Hematopoietic multipotent progenitor cell treated with erythropoietin and hydrocortisone succinate and interleukin-3 and kit ligand, for 17 days (in vitro differentiated cells): ENCODE results near the gene CREB3L2.
"Not testable (repeated sequence)": the region's sequence is repeated elsewhere in the genome, so short reads cannot be mapped to it uniquely, and the experiment has no call there.

Source experiments
- DNase-seq: peaks from one replicate; pipeline ENCODE4 v3.0.0-alpha.2; 2015; ENCODE audit warnings: low spot score

CREB3L2 gene

DNA sequence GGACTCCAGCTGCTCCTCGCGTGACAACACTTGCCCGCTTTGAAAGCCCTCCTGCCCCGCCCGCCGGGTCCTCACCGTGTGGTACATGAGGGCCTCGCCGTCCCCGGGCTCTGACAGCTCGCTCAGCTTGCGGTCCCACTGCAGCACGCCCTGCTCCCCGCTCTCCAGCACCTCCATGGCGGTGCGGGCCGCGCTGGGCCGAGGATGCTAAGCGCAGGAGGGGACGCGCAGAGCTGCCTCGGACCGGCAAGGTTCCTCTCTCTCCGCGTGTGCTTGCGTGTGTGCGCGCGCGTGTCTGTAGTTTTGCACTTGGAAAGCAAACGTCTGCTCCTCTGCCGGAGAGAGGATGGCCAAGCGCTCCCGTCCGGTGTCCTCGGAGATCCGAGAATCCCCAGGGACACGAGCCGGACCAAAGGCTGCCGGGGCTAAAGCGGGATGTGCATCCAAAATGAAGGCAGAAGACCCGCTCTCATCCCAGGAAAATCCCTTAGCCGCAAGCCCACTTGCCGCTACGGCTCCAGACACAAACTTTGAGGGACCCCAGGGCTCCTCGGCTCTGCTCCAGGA lies at the start of gene CREB3L2:
Gene CREB3L2, minus strand, starts transcription at position 558 of the 567 bp plus-strand sequence. Its CDS starts 381 bp downstream, at position 177.
- DNase-seq = no peak

- no peak for DNase-seq
Observed at GRCh38 chr7:138049505-138050116, 47.7 kb upstream of the CREB3L2 start.

- DNase-seq = no peak
Observed at GRCh38 chr7:138047907-138048306, 46.0 kb upstream of the CREB3L2 start.

DNA sequence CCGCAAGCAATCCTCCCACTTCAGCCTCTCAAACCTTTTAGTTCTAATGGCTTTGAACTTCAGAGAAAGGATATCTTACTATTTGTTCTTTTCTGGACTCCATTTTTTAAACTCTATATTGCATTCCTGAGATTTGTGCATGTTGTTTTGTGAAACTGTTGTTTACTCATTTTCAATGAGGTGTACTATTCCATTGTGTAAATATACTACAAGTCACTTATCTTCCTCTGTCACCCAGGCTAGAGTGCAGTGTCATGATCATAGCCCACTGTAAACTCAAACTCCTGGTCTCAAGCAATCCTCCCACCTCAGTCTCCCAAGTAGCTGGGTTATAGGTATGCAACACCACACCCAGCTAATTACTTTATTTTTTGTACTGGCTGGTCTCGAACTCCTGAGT lies 43.0 kb upstream of the CREB3L2 start:
- DNase-seq = no peak

- DNase-seq = not testable (repeated sequence)
Observed at GRCh38 chr7:138040063-138040462, 38.2 kb upstream of the CREB3L2 start.

GRCh38 chr7:138036135-138036534 lies 34.2 kb upstream of the CREB3L2 start:
- DNase-seq = no peak

GRCh38 chr7:138033241-138033640 lies 31.4 kb upstream of the CREB3L2 start:
- no peak for DNase-seq

- DNase-seq = no peak
Observed at GRCh38 chr7:138032770-138033169, 30.9 kb upstream of the CREB3L2 start.

GRCh38 chr7:138032186-138032585 lies 30.3 kb upstream of the CREB3L2 start:
- DNase-seq = no peak

GRCh38 chr7:138030679-138031351 lies 28.9 kb upstream of the CREB3L2 start:
- no peak for DNase-seq

GRCh38 chr7:138029941-138030340 lies 28.1 kb upstream of the CREB3L2 start:
- no peak for DNase-seq

DNA sequence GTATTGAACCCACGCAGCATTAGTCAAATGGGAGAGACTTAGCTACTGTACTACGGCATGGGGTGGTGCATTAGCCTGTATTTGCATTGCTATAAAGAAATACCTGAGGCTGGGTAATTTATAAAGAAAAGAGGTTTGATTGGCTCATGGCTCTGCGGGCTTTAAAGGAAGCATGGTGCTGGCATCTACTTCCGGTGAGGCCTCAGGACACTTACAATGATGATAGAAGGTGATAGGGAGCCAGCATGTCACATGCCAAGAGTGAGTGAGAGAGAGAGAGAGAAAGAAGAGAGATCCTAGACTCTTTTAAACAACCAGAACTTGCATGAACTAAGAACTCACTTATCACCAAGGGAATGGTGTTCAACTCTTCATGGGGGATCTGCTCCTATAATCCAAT lies 27.2 kb upstream of the CREB3L2 start:
- no peak for DNase-seq

DNA sequence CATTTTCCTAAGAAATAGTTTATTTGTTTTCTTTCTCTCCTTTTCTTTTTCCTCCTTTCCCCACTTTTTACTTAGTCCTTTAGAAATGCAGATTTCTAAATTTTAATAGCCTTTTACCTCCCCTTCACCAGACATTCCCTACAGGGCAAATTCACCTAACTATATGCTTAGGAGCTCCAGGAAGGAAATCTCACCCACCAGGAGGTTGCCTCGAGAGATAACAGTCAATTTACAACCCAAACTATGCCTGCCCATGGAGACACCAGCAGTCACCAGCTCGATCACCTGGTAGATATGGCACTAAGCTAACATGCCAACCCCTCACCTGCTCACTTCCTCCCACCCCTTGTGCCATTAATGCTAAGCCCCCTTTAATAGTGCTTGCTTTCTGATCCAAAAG lies 25.2 kb upstream of the CREB3L2 start:
- no peak for DNase-seq

DNA sequence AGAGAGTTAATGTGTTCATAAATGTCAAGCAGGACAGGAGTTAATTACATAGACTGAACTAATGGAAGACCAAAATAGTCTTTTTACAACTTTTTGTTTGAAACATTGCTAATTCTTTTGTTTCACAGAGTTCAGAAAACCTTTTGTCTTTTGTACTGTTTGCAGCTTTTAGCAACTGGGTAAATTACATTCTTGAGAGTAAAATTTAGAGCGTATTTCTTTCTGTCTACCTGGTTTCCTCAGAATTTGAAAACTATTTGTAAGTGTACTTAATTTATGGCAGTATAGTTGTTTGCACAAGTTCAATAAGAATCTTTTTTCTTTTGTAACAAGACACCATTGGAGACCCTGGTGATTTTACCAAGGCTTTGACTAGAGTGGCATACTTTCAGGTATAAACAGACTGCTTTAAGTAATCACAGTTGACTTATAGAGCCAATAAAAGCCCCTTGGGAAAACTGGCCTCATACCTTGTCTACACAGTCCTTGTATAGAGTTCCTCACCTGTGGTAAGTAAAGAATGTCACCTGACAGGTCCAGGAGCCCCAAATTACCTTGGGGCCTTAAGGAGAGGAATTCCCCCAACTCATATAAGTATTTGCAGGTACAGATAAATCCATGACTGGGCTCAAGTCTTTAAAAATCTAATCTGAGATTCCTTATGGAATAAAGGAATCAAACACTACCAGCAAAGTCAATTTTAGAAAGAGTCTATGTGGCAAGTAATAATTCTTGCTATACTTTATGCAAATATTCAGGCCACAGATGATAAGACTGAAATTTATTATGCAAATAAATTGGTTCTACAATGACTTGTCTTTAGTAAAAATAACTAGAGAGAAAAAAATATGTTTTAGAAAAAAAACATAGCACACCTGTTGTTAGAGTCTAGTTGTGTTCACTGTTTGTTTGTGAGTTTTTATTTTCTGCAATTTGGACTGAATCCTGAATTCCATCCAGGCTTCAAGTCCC lies 23.6 kb upstream of the CREB3L2 start:
- DNase-seq = no peak

DNA sequence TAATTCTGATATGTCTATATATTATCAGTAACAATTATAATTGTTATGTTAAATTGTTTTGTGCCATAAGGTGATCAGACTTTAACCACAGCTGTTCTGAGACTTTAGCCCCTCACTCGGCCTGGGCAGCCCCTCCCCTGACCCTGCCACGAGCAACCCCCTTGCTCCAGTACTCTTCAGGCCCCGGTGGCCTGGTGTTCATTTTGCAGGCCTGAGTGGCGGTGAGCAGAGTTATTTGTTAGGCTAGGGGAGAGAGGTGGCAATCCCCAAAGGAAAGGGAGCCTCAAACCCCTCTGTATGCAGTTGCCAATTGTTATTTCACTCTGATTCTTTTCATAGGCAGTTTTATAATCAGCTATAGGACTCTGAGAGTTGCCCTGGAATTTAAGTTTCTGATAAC lies 22.9 kb upstream of the CREB3L2 start:
- DNase-seq = no peak

DNA sequence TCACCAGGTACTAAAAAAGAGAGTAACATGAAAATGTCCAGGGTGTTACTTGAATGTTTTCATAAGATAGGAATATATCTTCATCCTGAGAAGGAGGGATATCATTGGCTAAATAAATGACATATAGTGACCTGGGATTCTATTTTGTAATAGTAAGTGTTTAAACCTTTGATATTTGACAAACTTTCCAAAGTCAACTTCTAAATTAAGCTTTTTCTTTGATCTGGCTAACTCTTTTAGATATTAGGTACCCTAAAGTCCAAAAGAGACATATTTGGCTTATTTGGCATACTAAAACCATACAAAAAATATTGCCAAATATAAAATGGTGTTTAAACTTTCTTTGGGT lies 22.4 kb upstream of the CREB3L2 start:
- no peak for DNase-seq

DNA sequence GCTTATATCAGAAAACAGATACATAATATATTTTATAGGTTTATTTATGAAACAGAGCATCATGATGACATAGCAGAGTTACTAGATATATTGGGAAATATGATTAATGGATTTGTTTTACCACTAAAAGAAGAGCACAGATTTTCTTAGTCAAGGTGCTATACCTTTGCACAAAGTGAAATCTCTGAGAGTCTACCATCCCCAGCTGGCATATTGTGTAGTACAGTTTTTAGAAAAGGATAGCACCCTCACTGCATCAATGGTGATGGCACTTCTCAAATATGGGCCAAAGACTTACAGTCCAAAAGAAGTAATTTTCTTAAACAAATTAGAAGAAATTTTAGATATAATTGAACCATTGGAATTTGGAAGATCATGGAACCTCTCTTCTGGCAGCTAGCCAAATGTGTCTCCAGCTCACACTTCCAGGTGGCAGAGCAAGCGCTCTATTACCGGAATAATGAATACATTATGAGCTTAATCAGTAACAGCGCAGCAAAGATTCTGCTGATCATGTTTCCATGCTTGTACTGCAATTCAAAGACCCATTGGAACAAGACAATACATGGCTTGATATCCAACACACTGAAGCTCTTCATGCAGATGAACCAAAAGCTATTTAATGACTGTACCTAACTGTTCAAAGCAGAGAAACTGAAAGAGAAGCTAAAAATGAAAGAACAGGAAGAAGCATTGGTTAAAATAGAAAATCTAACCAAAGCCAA lies 21.9 kb upstream of the CREB3L2 start:
- no peak for DNase-seq

GRCh38 chr7:138021889-138022288 lies 20.0 kb upstream of the CREB3L2 start:
- no peak for DNase-seq

- no peak for DNase-seq
Observed at GRCh38 chr7:138017992-138018391, 16.1 kb upstream of the CREB3L2 start.

DNA sequence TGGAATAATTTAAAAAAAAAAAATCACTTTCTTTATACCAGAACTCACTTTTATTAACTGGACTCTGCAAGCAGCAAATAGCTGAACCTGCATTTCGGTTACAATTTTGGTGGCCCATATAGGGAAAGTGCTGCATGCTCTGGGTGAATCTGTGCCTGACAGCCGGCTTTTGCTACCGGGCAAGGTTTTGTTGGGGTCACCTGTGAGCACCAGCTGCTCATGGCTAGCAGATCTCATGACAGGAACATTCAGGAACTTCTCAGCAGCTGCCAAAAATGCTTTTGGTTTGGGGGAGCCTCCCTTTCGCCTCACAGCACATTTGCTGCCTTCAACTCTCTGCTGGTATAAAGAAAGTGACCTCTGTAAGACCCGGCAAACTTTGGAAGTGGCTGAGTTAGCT lies 13.2 kb upstream of the CREB3L2 start:
- no peak for DNase-seq

GRCh38 chr7:138014686-138015085 lies 12.8 kb upstream of the CREB3L2 start:
- no peak for DNase-seq

DNA sequence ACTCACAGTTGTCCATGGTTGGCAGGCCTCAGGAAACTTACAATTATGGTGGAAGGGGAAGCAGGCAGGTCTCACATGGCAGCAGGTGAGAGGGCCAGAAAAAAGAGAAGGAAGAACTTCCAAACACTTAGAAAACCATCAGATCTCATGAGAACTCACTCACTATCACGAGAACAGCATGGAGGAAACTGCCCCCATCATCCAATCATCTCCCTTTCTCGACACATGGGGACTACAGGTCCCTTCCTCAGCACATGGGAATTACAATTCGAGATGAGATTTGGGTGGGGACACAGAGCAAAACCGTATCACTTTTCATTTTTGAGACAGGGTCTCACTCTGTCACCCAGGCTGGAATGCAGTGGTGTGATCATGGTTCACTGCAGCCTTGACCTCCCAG lies 12.3 kb upstream of the CREB3L2 start:
- not testable (repeated sequence) for DNase-seq
